Astrocyte of the spinal cord (primary cell): Measurements from ENCODE around the gene ANKRD28.

ENCODE experiments used
- DNase-seq: peaks from one replicate; pipeline ENCODE4 v3.0.0; 2011; ENCODE audit warnings: low read depth, low spot score
- H3K4me3 ChIP-seq: 2 replicates; pipeline ENCODE4 v1.5.1; 2011; ENCODE audit warnings: low read depth, mild to moderate bottlenecking, low read length, moderate library complexity
- CTCF ChIP-seq: IDR thresholded peaks from 2 replicates; pipeline ENCODE4 v1.5.1; 2012; ENCODE audit warnings: low read depth, mild to moderate bottlenecking, low read length, inconsistent platforms
- in situ Hi-C: cut with HindIII; loops from 2 replicates; pipeline ENCODE4 v1.10.0; 2017; ENCODE audit warnings: low sequenced_read_pairs

The ANKRD28 gene

GRCh38 chr3:15703346-15703745 is 94.4 kb downstream of the ANKRD28 start:
- TF ChIP-seq CTCF: no peak
- in situ Hi-C loops: no loop called here
- no peak overlapping the region for H3K4me3 ChIP-seq
- no peak for DNase-seq

- H3K4me3 ChIP-seq: no peak overlapping the region
- DNase-seq: no peak
- TF ChIP-seq CTCF: no peak
- in situ Hi-C loops: no loop called here
Observed at GRCh38 chr3:15694628-15695027, 103.2 kb downstream of the ANKRD28 start.

- peak; percentile 16 for DNase-seq
- no peak overlapping the region for H3K4me3 ChIP-seq
- in situ Hi-C loops: no loop called here
- TF ChIP-seq CTCF: peak; percentile 16
Observed at GRCh38 chr3:15693355-15693754, 104.4 kb downstream of the ANKRD28 start.

- in situ Hi-C loops: no loop called here
- no peak for DNase-seq
- TF ChIP-seq CTCF: no peak
Observed at GRCh38 chr3:15690748-15691147, 107.0 kb downstream of the ANKRD28 start.

GRCh38 chr3:15690230-15690629 is 107.5 kb downstream of the ANKRD28 start:
- in situ Hi-C loops: no loop called here
- no peak for TF ChIP-seq CTCF
- no peak overlapping the region for H3K4me3 ChIP-seq
- DNase-seq: no peak

More at GRCh38 chr3:15690748-15691147, 107.0 kb downstream of the ANKRD28 start:
- no peak overlapping the region for H3K4me3 ChIP-seq

- in situ Hi-C loops: no loop called here
- no peak for TF ChIP-seq CTCF
- DNase-seq: no peak
- no peak overlapping the region for H3K4me3 ChIP-seq
Observed at GRCh38 chr3:15685927-15686326, 111.9 kb downstream of the ANKRD28 start.

- DNase-seq: no peak
- in situ Hi-C loops: no loop called here
- no peak overlapping the region for H3K4me3 ChIP-seq
- TF ChIP-seq CTCF: no peak
Observed at GRCh38 chr3:15683253-15683652, 114.5 kb downstream of the ANKRD28 start.
